Measurements from ENCODE around the gene CUL7.
"Not testable (repeated sequence)": the region's sequence is repeated elsewhere in the genome, so short reads cannot be mapped to it uniquely, and the experiment has no call there.

The CUL7 gene

GRCh38 chr6:43043310-43043709 is 10.3 kb downstream of the CUL7 start:
- FAIRE-seq, result no peak

GRCh38 chr6:43041475-43041874 is 12.2 kb downstream of the CUL7 start:
- FAIRE-seq, result not testable (repeated sequence)

GRCh38 chr6:43040542-43041257 is 13.0 kb downstream of the CUL7 start:
- no peak for FAIRE-seq

- FAIRE-seq, result no peak
Measured at GRCh38 chr6:43038727-43039126, 14.9 kb downstream of the CUL7 start.

GRCh38 chr6:43037706-43038105 is 15.9 kb downstream of the CUL7 start:
- no peak for FAIRE-seq

GRCh38 chr6:43037197-43037596 is 16.5 kb downstream of the CUL7 start:
- FAIRE-seq, result no peak

- FAIRE-seq, result no peak
Measured at GRCh38 chr6:43036712-43037111, 16.9 kb downstream of the CUL7 start.

GRCh38 chr6:43035495-43036194 is 18.0 kb downstream of the CUL7 start:
- FAIRE-seq, result no peak

GRCh38 chr6:43034190-43034525 is 19.5 kb downstream of the CUL7 start:
- no peak for FAIRE-seq

- FAIRE-seq, result no peak
Measured at GRCh38 chr6:43033496-43034189, 20.0 kb downstream of the CUL7 start.

GRCh38 chr6:43032326-43032725 is 21.3 kb downstream of the CUL7 start:
- no peak for FAIRE-seq

- FAIRE-seq, result no peak
Measured at GRCh38 chr6:43029120-43029519, 24.5 kb downstream of the CUL7 start.

- FAIRE-seq, result no peak
Measured at GRCh38 chr6:43026365-43026764, 27.3 kb downstream of the CUL7 start.

- no peak for FAIRE-seq
Measured at GRCh38 chr6:43024436-43024835, 29.2 kb downstream of the CUL7 start.

- no peak for FAIRE-seq
Measured at GRCh38 chr6:43021270-43022047, 32.2 kb downstream of the CUL7 start, which contains the start of gene RRP36. TSS of gene RRP36 (plus strand) at chr6:43021623. CDS start at chr6:43021655, 32 bp downstream.

- FAIRE-seq, result no peak
Measured at GRCh38 chr6:43020847-43021246, 32.8 kb downstream of the CUL7 start.

- no peak for FAIRE-seq
Measured at GRCh38 chr6:43020052-43020705, 33.5 kb downstream of the CUL7 start.

GRCh38 chr6:43019152-43019551 is 34.5 kb downstream of the CUL7 start:
- no peak for FAIRE-seq

GRCh38 chr6:43016943-43017334 is 36.7 kb downstream of the CUL7 start:
- FAIRE-seq, result no peak

GRCh38 chr6:43016176-43016942 is 37.3 kb downstream of the CUL7 start:
- FAIRE-seq, result no peak

GRCh38 chr6:43014434-43014909 is 39.2 kb downstream of the CUL7 start:
- FAIRE-seq, result no peak
